ENCODE data around the gene ZNF557. TPM values are rescaled to one million over a fixed set of nuclear protein-coding genes. Genes with fewer than 3 reads are reported as not detected.

Gene ZNF557
- total RNA-seq, 1 donor from 2014 or later: 9.4 TPM

DNA sequence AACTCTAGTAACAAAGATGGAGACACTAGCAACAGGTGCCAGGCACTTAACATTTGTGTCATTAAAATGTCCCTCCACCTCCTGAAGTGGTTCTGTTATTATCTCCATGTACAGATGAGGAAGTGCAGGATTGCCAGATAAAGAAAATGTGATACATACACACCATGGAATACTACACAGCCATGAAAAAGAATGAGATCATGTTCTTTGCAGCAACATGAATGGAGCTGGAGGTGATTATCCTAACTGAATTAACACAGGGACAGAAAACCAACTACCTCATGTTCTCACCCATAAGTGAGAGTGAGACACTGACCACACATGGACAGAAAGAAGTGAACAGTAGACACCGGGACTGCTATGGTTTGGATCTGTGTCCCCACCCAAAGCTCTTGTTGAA is 60.5 kb downstream of the ZNF557 start:
- DNase-seq: no peak

GRCh38 chr19:7132054-7132453 is 62.6 kb downstream of the ZNF557 start:
- no peak for DNase-seq

- no peak for DNase-seq
These were observed 67.6 kb downstream of the ZNF557 start for GRCh38 chr19:7137120-7137519.

Other genes with a start within 250 kb of the ZNF557 start
- gene ADGRE1, start 182.1 kb upstream of the ZNF557 start, total RNA-seq: 0.79 TPM
- gene MBD3L2B, start 48.3 kb upstream of the ZNF557 start, total RNA-seq: not detected
- not detected for gene MBD3L5, start 39.1 kb upstream of the ZNF557 start, total RNA-seq
- not detected for gene MBD3L4, start 29.5 kb upstream of the ZNF557 start, total RNA-seq
- gene MBD3L2, start 20.4 kb upstream of the ZNF557 start, total RNA-seq: not detected
- gene MBD3L3, start 11.0 kb upstream of the ZNF557 start, total RNA-seq: not detected
- 51.4 TPM for gene INSR, start 224.7 kb downstream of the ZNF557 start, total RNA-seq

Data from skin of body (tissue), 2 donors.